Airway epithelial cell (primary cell): ENCODE measurements around the gene PPP1R14D. TPM values are rescaled to one million over a fixed set of nuclear protein-coding genes. Genes with fewer than 3 reads are reported as not detected.

Experiments
- total RNA-seq: library from RNA; depleted of rRNA; stranded (reverse); fragments of >200 nt; gene quantifications from 2 replicates; pipeline ENCODE4 v1.2.3, GENCODE V29; 2015

PPP1R14D gene, protein sequence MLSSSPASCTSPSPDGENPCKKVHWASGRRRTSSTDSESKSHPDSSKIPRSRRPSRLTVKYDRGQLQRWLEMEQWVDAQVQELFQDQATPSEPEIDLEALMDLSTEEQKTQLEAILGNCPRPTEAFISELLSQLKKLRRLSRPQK
- total RNA-seq: not detected in 2 replicates

DNA sequence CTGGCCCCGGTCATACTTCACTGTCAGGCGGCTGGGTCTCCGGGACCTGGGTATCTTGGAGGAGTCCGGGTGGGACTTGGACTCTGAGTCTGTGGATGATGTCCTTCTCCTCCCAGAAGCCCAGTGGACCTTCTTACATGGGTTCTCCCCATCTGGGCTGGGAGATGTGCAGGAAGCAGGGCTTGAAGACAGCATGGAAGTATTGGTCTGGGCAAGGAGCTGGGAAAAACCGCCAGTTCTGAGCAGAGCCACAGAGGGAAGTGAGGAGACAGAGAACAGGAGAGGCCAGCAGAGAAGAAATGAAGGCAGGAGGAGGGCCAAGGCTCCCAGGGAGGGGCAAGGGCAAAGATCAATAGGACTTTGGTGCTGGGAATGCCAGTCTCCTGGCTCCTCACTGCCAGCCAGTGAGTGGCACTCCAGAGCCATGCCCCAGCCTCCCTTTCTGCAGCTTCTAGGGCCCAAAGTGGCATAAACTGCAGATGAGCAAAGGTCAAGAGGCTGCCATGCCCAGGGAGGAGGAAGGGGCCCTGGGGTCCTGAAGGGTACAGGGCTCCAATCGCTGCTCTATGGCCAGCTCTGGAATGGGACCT, at the start of gene PPP1R14D:
PPP1R14D (minus strand) TSS at position 262 of the 590 bp plus-strand sequence; CDS start at position 195, 67 bp downstream.

GRCh38 chr15:40873694-40874561, 45.4 kb upstream of the PPP1R14D start, which contains the start of gene RHOV:
TSS of gene RHOV (minus strand) at chr15:40874234. CDS start at chr15:40874139, 95 bp downstream.

DNA sequence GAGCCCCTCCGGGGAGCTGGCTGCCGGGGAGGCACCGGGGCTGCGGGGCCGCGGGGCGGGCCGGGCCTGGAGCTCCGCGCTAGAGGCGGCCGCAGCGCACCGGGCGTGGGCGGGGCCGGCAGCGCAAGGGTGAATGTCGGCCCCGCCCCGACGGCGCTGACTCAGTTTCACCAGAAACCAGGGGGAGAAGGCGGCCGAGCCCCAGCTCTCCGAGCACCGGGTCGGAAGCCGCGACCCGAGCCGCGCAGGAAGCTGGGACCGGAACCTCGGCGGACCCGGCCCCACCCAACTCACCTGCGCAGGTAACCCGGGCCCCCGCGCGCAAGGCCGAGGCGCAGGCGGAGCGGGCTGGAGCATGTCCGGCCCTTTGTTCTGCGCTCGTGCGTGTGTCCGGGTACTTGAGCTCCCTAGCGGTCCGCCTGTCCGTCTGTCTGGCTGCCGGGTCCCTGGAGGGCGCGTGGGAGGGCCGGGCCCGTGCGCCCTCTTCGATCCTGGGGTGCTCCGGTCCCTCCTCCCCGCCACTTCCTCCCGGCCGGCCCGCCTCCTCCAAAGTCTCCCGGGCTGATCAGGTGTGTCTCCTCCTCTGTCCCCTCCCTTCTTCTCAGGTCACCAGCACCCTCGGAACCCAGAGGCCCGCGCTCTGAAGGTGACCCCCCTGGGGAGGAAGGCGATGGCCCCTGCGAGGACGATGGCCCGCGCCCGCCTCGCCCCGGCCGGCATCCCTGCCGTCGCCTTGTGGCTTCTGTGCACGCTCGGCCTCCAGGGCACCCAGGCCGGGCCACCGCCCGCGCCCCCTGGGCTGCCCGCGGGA, 15.6 kb upstream of the PPP1R14D start, which contains the start of gene SPINT1:
SPINT1 (plus strand) TSS at position 164 of the 811 bp plus-strand sequence; CDS start at position 671, 507 bp downstream.

DNA sequence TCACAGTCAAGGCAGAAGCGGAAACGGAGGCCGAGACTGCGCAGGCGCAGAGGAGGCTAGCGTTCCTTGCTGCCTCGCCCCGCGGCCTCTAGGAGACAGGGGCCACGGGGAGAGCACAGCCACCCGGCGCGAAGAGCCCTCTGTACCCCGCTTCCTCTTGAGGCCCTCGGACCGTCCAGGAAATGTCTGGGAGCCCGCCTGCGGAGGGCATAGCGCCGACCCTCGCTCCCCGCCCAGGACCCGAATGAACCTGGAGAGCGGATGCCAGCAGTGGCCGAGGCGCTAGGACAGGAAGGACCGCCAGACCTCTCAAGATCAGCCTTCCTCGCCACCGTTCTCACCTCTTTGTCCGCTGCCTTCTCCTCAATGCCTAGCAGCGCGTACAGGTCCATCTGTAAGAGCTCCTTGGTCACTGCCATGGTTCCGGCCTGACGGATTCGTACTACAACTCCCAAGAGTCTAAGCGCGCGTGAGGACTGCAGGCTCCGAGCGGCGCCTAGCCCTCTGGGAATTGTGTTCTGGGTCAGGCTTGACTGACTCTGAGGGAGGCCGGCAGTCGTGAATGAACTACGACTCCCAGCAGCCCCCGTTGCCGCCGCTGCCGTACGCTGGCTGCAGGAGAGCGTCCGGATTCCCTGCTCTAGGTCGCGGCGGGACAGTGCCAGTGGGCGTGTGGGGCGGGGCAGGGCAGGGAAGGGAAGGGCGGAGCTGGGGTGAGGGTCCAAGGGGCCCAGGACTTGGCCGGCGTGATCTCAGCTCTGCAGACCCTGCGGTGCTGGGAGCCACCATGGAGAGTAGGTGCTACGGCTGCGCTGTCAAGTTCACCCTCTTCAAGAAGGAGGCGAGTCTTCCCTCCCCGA, 21.2 kb downstream of the PPP1R14D start, which contains the start of the genes DNAJC17 and ZFYVE19:
DNAJC17 (minus strand) TSS at position 446 of the 860 bp plus-strand sequence; CDS start at position 419, 27 bp downstream.
ZFYVE19 (plus strand) TSS at position 62 of the 860 bp plus-strand sequence; CDS start at position 563, 501 bp downstream.

DNA sequence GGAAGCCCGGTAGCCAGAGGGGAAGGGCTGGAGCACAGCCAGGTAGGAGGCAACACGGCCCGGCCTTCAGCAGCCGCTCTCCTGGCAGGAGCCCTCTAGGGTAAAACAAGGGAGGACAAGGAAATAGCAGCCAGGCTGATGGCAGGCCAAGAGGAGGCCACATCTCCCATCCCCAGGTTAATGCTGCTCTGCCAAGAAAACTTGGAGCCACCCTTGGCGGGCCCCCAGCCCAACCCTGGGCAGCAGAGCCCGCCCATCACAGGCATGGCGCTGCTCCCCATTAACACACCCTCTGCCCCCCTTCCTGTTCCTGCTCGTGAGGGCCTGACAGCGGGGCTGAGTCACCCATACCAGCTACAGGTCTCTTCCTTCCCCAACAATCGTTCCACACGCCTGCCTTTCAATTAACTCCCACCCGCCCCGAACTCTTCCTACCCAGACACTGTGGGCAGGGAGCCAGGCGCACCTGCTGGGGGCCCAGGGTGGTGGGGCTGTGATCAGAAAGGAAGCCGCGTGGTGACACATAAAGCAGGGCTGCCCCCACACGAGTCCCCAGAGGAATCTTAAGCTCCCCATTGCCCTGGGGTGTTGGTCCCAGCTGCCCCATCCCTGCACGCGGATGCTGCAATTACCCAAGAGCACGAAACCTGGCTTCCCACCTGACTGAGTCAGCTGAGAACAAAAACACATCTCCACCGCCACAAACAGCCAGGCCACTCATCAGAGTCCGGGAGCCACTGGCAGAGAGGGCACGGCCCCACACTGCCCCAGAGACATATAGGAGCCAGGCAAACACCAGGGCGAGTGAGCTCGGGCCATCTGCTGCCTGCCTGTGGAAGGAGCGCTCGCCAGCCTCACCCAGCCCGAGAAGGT, 59.0 kb downstream of the PPP1R14D start, which contains the start of gene C15orf62:
C15orf62 (plus strand) TSS at position 707 of the 873 bp plus-strand sequence. CDS start 516 bp downstream, outside the sequence.

Other genes starting within 250 kb of the PPP1R14D start
- gene KNL1, start 234.5 kb downstream of the PPP1R14D start, total RNA-seq: 12.6 and 20.0 TPM in 2 replicates
- 10.8 and 13.8 TPM in 2 replicates for gene RAD51, start 133.5 kb downstream of the PPP1R14D start, total RNA-seq
- gene RMDN3, start 73.5 kb downstream of the PPP1R14D start, total RNA-seq: 22.3 and 29.5 TPM in 2 replicates
- 22.6 and 29.3 TPM in 2 replicates for gene GCHFR, start 64.6 kb downstream of the PPP1R14D start, total RNA-seq
- gene C15orf62, start 58.7 kb downstream of the PPP1R14D start, total RNA-seq: 0.99 and 2.4 TPM in 2 replicates
- gene ZFYVE19, start 21.6 kb downstream of the PPP1R14D start, total RNA-seq: 39.2 and 39.7 TPM in 2 replicates
- 21.7 and 28.5 TPM in 2 replicates for gene DNAJC17, start 21.2 kb downstream of the PPP1R14D start, total RNA-seq
- gene SPINT1, start 15.3 kb upstream of the PPP1R14D start, total RNA-seq: 330 and 346 TPM in 2 replicates
- 52.2 and 61.1 TPM in 2 replicates for gene RHOV, start 45.5 kb upstream of the PPP1R14D start, total RNA-seq
- gene VPS18, start 65.7 kb upstream of the PPP1R14D start, total RNA-seq: 30.6 and 33.9 TPM in 2 replicates
- gene DLL4, start 100.6 kb upstream of the PPP1R14D start, total RNA-seq: 0.35 TPM in 1 of 2 replicates, not detected in the other
- 5.9 and 10.5 TPM in 2 replicates for gene CHAC1, start 124.8 kb upstream of the PPP1R14D start, total RNA-seq